22Rv1 (cell line): ENCODE measurements around the gene TMIGD3.

Source experiments
- CTCF ChIP-seq: fragments of 450-650 bp; IDR thresholded peaks from 2 replicates; pipeline ENCODE4 v1.5.1; 2017; ENCODE audit warnings: mild to moderate bottlenecking
- ZFX ChIP-seq: fragments of 450-650 bp; IDR thresholded peaks from 2 replicates; pipeline ENCODE4 v1.6.1; 2017; ENCODE audit warnings: antibody characterized with exemption, borderline replicate concordance

DNA sequence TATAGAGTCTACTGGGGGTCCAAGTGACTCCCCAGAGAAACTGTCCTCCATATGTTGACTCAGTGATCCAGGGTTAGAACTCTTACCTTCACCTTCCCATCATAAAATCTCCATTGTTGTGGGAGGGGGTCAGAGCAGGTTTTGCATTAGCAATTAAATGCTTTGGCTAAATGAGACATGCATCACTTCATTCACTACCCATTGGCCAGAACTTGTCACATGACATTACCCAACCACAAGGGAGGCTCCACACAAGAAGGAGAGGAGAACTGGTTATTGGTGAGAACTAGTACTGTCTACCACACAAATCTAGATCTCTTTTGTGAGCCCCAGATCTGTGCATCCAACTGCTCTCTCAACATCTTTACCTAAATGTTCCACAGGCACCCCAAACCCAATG lies 33.9 kb downstream of the TMIGD3 start:
- no peak for TF ChIP-seq CTCF
- TF ChIP-seq ZFX, result no peak
